ENCODE data around the gene AOC3. TPM values are rescaled to one million over a fixed set of nuclear protein-coding genes. Genes with fewer than 3 reads are reported as not detected.
"Not testable (repeated sequence)": the region's sequence is repeated elsewhere in the genome, so short reads cannot be mapped to it uniquely, and the experiment has no call there.

The AOC3 gene
- total RNA-seq, 4 donors from 2014 or later, result 4.7 to 11.2 (median 8.1) TPM

DNA sequence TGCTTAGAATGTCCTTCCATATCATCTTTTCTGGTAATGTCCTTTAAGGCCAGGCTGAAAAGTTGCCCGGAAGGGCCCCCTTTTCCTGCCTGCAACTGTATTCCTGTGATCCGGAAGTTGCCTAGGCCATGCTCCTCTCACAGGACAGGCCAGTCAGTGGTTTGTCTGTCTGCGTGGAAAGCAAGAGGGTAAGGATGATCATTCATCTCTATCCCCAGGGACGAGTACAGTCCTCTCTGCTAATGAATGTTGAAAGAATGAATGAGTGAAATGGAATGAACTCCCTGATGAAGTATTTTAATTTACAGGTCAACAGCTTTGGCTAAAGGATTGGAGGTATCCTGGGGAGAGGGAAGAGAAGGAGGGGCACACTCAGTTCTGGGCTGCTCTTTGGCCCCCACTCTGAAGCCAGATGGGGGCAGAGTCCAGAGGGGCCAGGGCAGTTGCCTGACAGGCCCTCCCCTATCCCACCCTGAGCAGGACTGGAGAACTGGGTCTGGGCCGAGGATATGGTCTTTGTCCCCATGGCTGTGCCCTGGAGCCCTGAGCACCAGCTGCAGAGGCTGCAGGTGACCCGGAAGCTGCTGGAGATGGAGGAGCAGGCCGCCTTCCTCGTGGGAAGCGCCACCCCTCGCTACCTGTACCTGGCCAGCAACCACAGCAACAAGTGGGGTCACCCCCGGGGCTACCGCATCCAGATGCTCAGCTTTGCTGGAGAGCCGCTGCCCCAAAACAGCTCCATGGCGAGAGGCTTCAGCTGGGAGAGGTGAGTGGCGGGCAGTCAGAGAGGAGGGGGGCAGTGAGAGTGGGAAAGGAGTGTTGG, 3.2 kb downstream of the AOC3 start:
- DNase-seq (ENCODE audit: low spot score in 2 of 2), result no peak
- TF ChIP-seq POLR2A (IDR thresholded peaks at IDR 0.05), result no peak
- TF ChIP-seq, protein P1, sequence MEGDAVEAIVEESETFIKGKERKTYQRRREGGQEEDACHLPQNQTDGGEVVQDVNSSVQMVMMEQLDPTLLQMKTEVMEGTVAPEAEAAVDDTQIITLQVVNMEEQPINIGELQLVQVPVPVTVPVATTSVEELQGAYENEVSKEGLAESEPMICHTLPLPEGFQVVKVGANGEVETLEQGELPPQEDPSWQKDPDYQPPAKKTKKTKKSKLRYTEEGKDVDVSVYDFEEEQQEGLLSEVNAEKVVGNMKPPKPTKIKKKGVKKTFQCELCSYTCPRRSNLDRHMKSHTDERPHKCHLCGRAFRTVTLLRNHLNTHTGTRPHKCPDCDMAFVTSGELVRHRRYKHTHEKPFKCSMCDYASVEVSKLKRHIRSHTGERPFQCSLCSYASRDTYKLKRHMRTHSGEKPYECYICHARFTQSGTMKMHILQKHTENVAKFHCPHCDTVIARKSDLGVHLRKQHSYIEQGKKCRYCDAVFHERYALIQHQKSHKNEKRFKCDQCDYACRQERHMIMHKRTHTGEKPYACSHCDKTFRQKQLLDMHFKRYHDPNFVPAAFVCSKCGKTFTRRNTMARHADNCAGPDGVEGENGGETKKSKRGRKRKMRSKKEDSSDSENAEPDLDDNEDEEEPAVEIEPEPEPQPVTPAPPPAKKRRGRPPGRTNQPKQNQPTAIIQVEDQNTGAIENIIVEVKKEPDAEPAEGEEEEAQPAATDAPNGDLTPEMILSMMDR (IDR thresholded peaks at IDR 0.05), result no peak
- intact Hi-C loops (cut with DNase I; ENCODE audit: low total_unique reads), result no loop called here
- 76 to 81% methylated on average over 10 to 15 of the region's 15 CpGs for WGBS, 2 donors
- no peak overlapping the region for H3K4me3 ChIP-seq (ENCODE audit: low read depth, poor library complexity, severe bottlenecking)

DNA sequence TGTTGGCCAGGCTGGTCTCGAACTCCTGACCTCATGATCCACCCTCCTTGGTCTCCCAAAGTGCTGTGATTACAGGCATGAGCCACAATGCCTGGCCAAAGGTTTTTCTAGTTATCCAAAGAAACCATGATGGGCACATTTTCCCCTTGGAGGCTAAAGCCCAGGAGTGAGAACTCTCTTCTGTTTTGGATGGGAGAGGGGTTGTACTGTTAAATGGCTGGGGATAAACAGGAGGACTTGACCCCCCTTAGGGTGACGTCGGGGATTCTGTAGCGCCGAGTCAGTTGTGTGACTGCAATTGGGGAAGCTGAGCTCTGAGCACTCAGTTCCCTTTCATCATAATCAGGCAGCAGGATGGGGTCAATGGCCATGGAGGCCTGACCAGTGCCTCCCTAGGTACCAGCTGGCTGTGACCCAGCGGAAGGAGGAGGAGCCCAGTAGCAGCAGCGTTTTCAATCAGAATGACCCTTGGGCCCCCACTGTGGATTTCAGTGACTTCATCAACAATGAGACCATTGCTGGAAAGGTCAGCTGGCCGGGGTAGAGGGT, 4.1 kb downstream of the AOC3 start:
- DNase-seq (ENCODE audit: low spot score in 2 of 2), result no peak
- H3K4me3 ChIP-seq (ENCODE audit: low read depth, poor library complexity, severe bottlenecking), result no peak overlapping the region
- intact Hi-C loops (cut with DNase I; ENCODE audit: low total_unique reads), result no loop called here
- no peak for TF ChIP-seq POLR2A (IDR thresholded peaks at IDR 0.05)
- TF ChIP-seq, protein P1 (IDR thresholded peaks at IDR 0.05), result no peak
- 79 to 81% methylated on average over 8 of the region's 8 CpGs for WGBS, 2 donors

DNA sequence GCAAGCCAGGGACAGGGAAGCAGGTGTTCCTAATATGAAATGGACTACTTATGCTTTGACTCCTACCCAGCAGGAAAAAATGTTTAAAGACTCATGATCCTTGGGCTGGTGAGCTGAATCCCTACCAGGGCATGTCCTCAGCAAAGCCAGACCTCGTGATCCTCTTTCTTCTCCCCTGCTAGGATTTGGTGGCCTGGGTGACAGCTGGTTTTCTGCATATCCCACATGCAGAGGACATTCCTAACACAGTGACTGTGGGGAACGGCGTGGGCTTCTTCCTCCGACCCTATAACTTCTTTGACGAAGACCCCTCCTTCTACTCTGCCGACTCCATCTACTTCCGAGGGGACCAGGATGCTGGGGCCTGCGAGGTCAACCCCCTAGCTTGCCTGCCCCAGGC, 5.1 kb downstream of the AOC3 start:
- WGBS, 2 donors, result 88 to 91% methylated on average over 6 to 7 of the region's 8 CpGs
- DNase-seq (ENCODE audit: low spot score in 2 of 2); H3K4me3 ChIP-seq (ENCODE audit: low read depth, poor library complexity, severe bottlenecking); intact Hi-C loops (cut with DNase I; ENCODE audit: low total_unique reads): not testable (repeated sequence)

DNA sequence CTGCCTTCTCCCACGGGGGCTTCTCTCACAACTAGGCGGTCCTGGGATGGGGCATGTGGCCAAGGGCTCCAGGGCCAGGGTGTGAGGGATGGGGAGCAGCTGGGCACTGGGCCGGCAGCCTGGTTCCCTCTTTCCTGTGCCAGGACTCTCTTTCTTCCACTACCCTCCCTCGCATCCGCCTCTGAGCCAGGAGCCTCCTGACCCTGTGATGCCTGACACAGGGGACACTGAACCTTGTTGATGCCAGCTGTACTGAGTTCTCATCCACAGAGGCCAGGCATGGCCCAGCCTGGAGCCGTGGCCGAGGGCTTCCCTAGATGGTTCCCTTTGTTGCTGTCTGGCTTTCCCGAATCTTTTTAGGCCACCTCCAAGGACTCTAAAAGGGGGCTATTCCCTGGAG, 5.5 kb downstream of the AOC3 start:
- intact Hi-C loops (cut with DNase I; ENCODE audit: low total_unique reads); DNase-seq (ENCODE audit: low spot score in 2 of 2); H3K4me3 ChIP-seq (ENCODE audit: low read depth, poor library complexity, severe bottlenecking): not testable (repeated sequence)
- 81 to 85% methylated on average over 6 of the region's 8 CpGs for WGBS, 2 donors

DNA sequence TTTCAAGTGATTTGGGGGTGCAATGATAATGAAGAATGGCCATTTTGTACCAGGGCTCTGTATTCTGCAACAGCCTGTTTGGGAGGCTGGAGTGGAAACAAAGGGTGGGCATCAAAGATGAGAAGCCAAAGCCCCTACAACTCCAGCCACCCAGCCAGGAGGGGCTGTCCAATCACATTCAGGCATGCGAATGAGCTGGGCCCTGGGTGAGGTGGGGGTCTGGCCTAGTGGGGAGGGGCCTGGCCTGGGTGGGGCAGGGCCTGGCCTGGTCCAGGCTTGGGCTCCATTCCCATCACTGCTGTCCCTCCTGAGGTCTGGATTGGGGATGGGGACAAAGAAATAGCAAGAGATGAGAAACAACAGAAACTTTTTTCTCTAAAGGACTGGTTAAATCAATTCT, 6.4 kb downstream of the AOC3 start:
- TF ChIP-seq, protein P1 (IDR thresholded peaks at IDR 0.05), result no peak
- no peak for TF ChIP-seq POLR2A (IDR thresholded peaks at IDR 0.05)
- H3K4me3 ChIP-seq (ENCODE audit: low read depth, poor library complexity, severe bottlenecking), result no peak overlapping the region
- WGBS, 2 donors, result 92 to 100% methylated on average over 1 of the region's 1 CpG
- intact Hi-C loops (cut with DNase I; ENCODE audit: low total_unique reads), result no loop called here
- DNase-seq (ENCODE audit: low spot score in 2 of 2), result no peak

DNA sequence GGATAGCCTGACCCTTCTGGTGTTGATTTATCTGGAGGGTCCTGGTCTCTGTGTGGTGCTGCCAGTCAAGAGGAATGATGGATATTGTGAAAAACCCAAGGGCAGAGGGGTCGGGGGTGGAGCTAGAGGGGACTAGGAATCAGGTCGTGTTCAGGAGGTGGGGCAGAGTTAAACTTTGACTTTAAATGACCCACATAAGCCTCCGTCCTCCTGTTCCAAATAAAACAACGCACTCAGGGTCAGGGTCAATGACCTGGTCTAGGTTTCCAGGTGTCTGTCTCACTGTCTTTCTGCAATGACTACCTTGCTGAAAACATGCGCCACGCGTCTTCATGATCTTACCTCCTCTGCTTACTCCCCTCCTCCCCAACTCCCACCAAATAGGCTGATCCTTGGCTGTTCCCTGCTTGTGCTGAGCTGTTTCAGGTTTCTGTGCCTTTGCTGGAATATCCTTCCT, 14.7 kb downstream of the AOC3 start:
- no peak overlapping the region for H3K4me3 ChIP-seq (ENCODE audit: low read depth, poor library complexity, severe bottlenecking)
- no peak for DNase-seq (ENCODE audit: low spot score in 2 of 2)
- TF ChIP-seq, protein P1 (IDR thresholded peaks at IDR 0.05), result no peak
- no peak for TF ChIP-seq POLR2A (IDR thresholded peaks at IDR 0.05)
- WGBS, 2 donors, result 76 to 79% methylated on average over 7 of the region's 7 CpGs
- intact Hi-C loops (cut with DNase I; ENCODE audit: low total_unique reads), result no loop called here
